CD4-positive, alpha-beta T cell (primary cell): ENCODE data around the gene SYTL3. TPM values are rescaled to one million over a fixed set of nuclear protein-coding genes. Genes with fewer than 3 reads are reported as not detected.
A peak's percentile ranks its signal among the peaks of the same experiment; 100 is the strongest.

Source experiments
- ATAC-seq: fragments of 200-7000 bp; cut with Tn5 transposase; one replicate; pipeline ENCODE4 v1.10.0; 2022; ENCODE audit warnings: mild to moderate bottlenecking; ENCODE audit not compliant: poor library complexity
- CTCF ChIA-PET: fragments of 350-600 bp; sonication (Branson Sonifier 250); formaldehyde crosslinking; loops from one replicate; lab custom pipeline; 2021; ENCODE audit warnings: antibody characterized with exemption, inconsistent platforms; lab: Charles Lee
- POLR2A ChIA-PET: fragments of 350-600 bp; sonication (Branson Sonifier 250); formaldehyde crosslinking; loops from one replicate; lab custom pipeline; 2021; ENCODE audit warnings: antibody characterized with exemption, inconsistent platforms; lab: Charles Lee
- DNase-seq, 14 experiments: peaks; one replicate each; pipeline ENCODE4 v3.0.0-alpha.2; 2013 to 2020; ENCODE audit warnings: mixed read lengths in 2 of 14
- H3K27ac ChIP-seq, 2 donors: one replicate each; pipeline versions ENCODE4 v1.5.1 to v1.7.0; 2013; ENCODE audit warnings: low read length in 2 of 2, low read depth in 1 of 2, mild to moderate bottlenecking in 1 of 2
- H3K27me3 ChIP-seq, 2 experiments: 1 replicate in 1 of 2; 2 replicates in 1 of 2; pipeline versions ENCODE4 v1.6.1 to v1.7.0; 2013; ENCODE audit warnings: low read length in 2 of 2, control low read depth in 1 of 2, mild to moderate bottlenecking in 1 of 2, moderate library complexity in 1 of 2; ENCODE audit not compliant: insufficient read depth in 2 of 2, control insufficient read depth in 1 of 2
- H3K36me3 ChIP-seq: one replicate; pipeline ENCODE4 v1.6.1; 2013; ENCODE audit warnings: low read length, control low read depth; ENCODE audit not compliant: insufficient read depth
- H3K4me1 ChIP-seq: one replicate; pipeline ENCODE4 v1.6.1; 2013; ENCODE audit warnings: low read length, control low read depth; ENCODE audit not compliant: insufficient read depth
- H3K4me3 ChIP-seq: one replicate; pipeline ENCODE4 v1.5.1; 2013; ENCODE audit warnings: mild to moderate bottlenecking, low read length, moderate library complexity
- H3K9me3 ChIP-seq, 2 experiments: 1 replicate in 1 of 2; 2 replicates in 1 of 2; pipeline versions ENCODE4 v1.6.1 to v1.7.0; 2013; ENCODE audit warnings: low read length in 2 of 2, mild to moderate bottlenecking in 2 of 2, control low read depth in 1 of 2, moderate library complexity in 1 of 2; ENCODE audit not compliant: control insufficient read depth in 1 of 2, insufficient read depth in 1 of 2
- H3K27ac Mint-ChIP-seq: one replicate; pipeline ENCODE4 v1.8.0; 2020; ENCODE audit warnings: mixed read lengths
- H3K27me3 Mint-ChIP-seq: one replicate; pipeline ENCODE4 v1.8.0; 2021; ENCODE audit warnings: mixed read lengths
- H3K36me3 Mint-ChIP-seq: one replicate; pipeline ENCODE4 v1.8.0; 2021; ENCODE audit warnings: low read depth, mixed read lengths
- H3K4me1 Mint-ChIP-seq: one replicate; pipeline ENCODE4 v1.8.0; 2021; ENCODE audit warnings: low read depth, mixed read lengths
- H3K4me3 Mint-ChIP-seq: one replicate; pipeline ENCODE4 v1.8.0; 2020; ENCODE audit warnings: mild to moderate bottlenecking, mixed read lengths
- H3K9me3 Mint-ChIP-seq: one replicate; pipeline ENCODE4 v1.8.0; 2020; ENCODE audit warnings: mixed read lengths
- intact Hi-C, 2 experiments: fragments of 100-400 bp; cut with DNase I in 1 of 2; cut with micrococcal nuclease in 1 of 2; formaldehyde crosslinking; loops; one replicate each; pipeline versions ENCODE4 v1.15.1 to v1.9.0; 2023 to 2025; cut with DNase I, micrococcal nuclease
- total RNA-seq, 174 experiments: library from RNA in 2 of 174; stranded (reverse) in 2 of 174; gene quantifications; one replicate each; pipeline ENCODE4 v1.2.3 and lab custom pipeline; 2021 to 2026
- TF ChIP-seq, protein P1 (sequence below): fragments of 200-600 bp; IDR thresholded peaks from one replicate; pipeline ENCODE4 v1.8.0; 2022; ENCODE audit warnings: antibody characterized with exemption, mild to moderate bottlenecking

SYTL3 gene
- total RNA-seq, 2 experiments from 2014 or later = 41.2 to 42.7 TPM

DNA sequence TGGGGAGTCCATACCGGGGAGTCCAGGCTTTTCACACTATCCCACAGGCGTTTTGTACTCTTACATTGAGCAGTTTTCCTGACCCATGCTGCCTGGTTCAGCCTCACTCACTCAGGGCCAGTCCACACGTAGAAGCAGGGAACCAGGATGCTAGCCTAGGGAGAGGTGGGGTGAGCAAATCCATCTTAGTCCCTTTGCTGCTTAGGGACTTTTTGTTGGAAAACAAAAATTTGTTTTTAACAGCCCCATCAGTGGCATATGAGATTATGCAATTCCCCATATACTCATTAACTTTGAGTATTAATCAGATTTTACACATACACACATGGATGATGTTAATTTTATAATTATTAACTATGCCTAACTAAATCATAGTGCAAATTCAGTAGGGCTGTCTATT, 85.2 kb downstream of the SYTL3 start:
- POLR2A ChIA-PET = no interaction called here
- CTCF ChIA-PET = no interaction called here
- Histone ChIP-seq H3K4me3 (no peak overlapping the region), H3K36me3 (peaks cover 36% of the 10 kb centered on the region), H3K4me1 (peaks cover 3% of the 10 kb centered on the region), H3K27me3 (no peaks in the 10 kb centered on the region), H3K9me3 (peaks cover 17 to 29% of the 10 kb centered on the region in 2 experiments), H3K27ac (no peak overlapping the region)
- DNase-seq (no peak), ATAC-seq (no peak)
- TF ChIP-seq, protein P1, sequence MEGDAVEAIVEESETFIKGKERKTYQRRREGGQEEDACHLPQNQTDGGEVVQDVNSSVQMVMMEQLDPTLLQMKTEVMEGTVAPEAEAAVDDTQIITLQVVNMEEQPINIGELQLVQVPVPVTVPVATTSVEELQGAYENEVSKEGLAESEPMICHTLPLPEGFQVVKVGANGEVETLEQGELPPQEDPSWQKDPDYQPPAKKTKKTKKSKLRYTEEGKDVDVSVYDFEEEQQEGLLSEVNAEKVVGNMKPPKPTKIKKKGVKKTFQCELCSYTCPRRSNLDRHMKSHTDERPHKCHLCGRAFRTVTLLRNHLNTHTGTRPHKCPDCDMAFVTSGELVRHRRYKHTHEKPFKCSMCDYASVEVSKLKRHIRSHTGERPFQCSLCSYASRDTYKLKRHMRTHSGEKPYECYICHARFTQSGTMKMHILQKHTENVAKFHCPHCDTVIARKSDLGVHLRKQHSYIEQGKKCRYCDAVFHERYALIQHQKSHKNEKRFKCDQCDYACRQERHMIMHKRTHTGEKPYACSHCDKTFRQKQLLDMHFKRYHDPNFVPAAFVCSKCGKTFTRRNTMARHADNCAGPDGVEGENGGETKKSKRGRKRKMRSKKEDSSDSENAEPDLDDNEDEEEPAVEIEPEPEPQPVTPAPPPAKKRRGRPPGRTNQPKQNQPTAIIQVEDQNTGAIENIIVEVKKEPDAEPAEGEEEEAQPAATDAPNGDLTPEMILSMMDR = no peak
- Mint-ChIP-seq H3K4me1 (no peaks in the 10 kb centered on the region), H3K27ac (no peak overlapping the region), H3K9me3 (peaks cover 12% of the 10 kb centered on the region), H3K36me3 (peaks cover 93% of the 10 kb centered on the region), H3K4me3 (no peak overlapping the region), H3K27me3 (no peaks in the 10 kb centered on the region)
- intact Hi-C loops = no loop called here

DNA sequence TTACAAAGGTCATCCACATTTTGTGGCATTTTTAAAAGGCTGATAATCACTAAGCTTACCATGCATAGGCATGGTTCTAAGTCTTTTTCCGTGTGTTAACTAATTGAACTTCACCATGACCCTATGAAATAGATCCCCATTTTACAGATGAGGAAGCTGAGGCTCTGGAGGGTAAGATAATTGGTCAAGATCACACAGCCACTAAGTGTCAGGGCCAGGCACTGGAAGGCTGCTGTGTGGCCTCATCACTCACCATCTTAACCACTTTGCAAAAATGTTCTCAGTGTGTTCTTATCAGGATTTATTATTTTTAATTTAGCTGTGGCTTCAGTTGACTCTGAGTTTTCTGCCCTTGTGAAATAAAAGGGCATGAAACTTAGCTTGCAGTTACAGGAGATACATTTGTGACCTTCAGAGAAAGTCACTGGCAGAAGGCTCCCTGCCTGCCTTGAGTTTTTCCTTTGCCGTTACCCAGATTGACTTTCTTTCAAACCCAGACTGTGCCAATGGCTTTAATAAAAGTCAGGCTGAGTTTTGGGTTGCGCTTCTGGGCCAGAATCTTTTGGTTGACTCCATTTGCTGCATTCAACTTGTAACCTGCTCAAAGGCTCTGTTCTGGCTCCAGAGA, 87.3 kb downstream of the SYTL3 start:
- H3K4me1 ChIP-seq = peaks cover 3% of the 10 kb centered on the region
- peaks cover 17 to 29% of the 10 kb centered on the region in 2 experiments for H3K9me3 ChIP-seq
- H3K36me3 ChIP-seq = peaks cover 34% of the 10 kb centered on the region
- H3K27me3 ChIP-seq = no peaks in the 10 kb centered on the region
- Mint-ChIP-seq H3K4me3 (no peak overlapping the region), H3K36me3 (peaks cover 91% of the 10 kb centered on the region), H3K9me3 (peaks cover 12% of the 10 kb centered on the region), H3K27ac (no peak overlapping the region), H3K4me1 (no peaks in the 10 kb centered on the region), H3K27me3 (no peaks in the 10 kb centered on the region)
- H3K4me3 ChIP-seq = no peak overlapping the region
- CTCF ChIA-PET = interaction anchor here (1.0 kb wide), 1 partner anchor 33 kb away, joined by 4 read pairs; no protein-coding TSS in a partner anchor
- POLR2A ChIA-PET = no interaction called here
- H3K27ac ChIP-seq = no peak overlapping the region
- intact Hi-C loops = no loop called here
- TF ChIP-seq, protein P1 = no peak
- ATAC-seq = no peak
- no peak for DNase-seq

DNA sequence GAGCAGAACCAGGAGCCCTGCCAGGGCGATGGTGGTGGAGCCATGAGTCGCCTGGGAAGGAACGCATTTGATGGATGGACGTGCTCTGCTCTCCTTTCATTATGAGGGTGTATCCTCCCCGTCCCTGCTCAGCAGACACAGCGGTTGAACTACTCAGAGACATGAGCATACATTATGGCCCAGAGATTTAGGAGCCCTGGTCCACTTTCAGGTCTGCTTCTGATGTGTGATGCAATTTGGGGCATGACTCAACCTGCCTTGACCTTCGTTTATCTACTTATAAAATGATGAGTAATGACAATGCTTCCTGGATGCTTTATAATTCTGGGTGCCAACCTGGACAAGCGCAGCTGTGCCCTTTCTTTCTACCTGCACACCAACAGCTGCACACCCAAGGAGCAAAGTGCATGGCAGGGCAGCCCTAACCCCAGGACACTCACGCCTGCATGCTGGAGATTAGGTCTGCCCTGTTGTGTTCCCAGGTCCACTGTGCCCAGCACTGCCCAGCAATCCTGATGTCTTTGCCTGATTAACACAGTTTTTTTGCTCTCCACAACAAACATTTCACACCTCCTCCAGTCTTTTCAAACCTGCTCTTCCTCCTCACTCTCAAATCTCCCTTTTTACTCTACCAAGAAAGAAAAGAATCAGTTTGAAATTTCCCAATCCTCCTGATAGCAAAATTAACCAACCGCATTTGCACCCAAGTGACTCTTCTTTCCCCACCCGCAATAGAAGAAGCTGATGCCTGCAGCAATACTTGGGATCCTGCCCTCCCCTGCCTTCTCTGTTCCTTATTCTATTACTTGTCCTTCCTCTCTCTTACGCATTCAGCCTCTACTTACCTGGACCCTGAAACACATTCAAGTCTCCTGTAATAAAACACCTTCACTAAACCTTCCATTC, 88.1 kb downstream of the SYTL3 start:
- POLR2A ChIA-PET = no interaction called here
- H3K27ac Mint-ChIP-seq = no peak overlapping the region
- peaks cover 89% of the 10 kb centered on the region for H3K36me3 Mint-ChIP-seq
- no peak overlapping the region for H3K4me3 Mint-ChIP-seq
- no peaks in the 10 kb centered on the region for H3K27me3 Mint-ChIP-seq
- TF ChIP-seq, protein P1 = no peak
- Histone ChIP-seq H3K27me3 (no peaks in the 10 kb centered on the region), H3K4me1 (peaks cover 3% of the 10 kb centered on the region), H3K4me3 (no peak overlapping the region), H3K36me3 (peaks cover 34% of the 10 kb centered on the region), H3K9me3 (peaks cover 17 to 29% of the 10 kb centered on the region in 2 experiments), H3K27ac (no peak overlapping the region)
- DNase-seq (peak in 2 of 14 experiments; percentile 28 to 41), ATAC-seq (no peak)
- intact Hi-C loops = no loop called here
- CTCF ChIA-PET = interaction anchor here (1.0 kb wide), 1 partner anchor 33 kb away, joined by 4 read pairs; no protein-coding TSS in a partner anchor
- no peaks in the 10 kb centered on the region for H3K4me1 Mint-ChIP-seq
- peaks cover 12% of the 10 kb centered on the region for H3K9me3 Mint-ChIP-seq
